K562 (cell line): Measurements from ENCODE around the gene TRIM2. TPM values are rescaled to one million over a fixed set of nuclear protein-coding genes. Genes with fewer than 3 reads are reported as not detected.
A peak's percentile ranks its signal among the peaks of the same experiment; 100 is the strongest.

ENCODE experiments used
- CHD1 ChIP-seq: fragments of 200-600 bp; sonication (generic); IDR thresholded peaks from one replicate; pipeline ENCODE4 v1.6.1; 2012; ENCODE audit warnings: mild to moderate bottlenecking, moderate library complexity, low read length, inconsistent platforms
- FOXA1 ChIP-seq: fragments of 450-650 bp; IDR thresholded peaks from 2 replicates; pipeline ENCODE4 v1.6.1; 2016; ENCODE audit warnings: mild to moderate bottlenecking, borderline replicate concordance
- HNRNPH1 ChIP-seq: fragments of 200-400 bp; formaldehyde crosslinking; optimal IDR thresholded peaks from 2 replicates; pipeline ENCODE3; 2017; ENCODE audit warnings: low read depth, mild to moderate bottlenecking, low read length, moderate library complexity
- JUND ChIP-seq, 2 experiments: IDR thresholded peaks; 2 replicates in 1 of 2; 3 replicates in 1 of 2; pipeline ENCODE4 v1.6.1; 2011; ENCODE audit warnings: borderline replicate concordance in 2 of 2, low read depth in 2 of 2, low read length in 2 of 2, improper control_type of control experiment in 1 of 2, missing biosample characterization in 1 of 2, missing genetic modification characterization in 1 of 2, missing genetic modification reagents in 1 of 2
- MEF2A ChIP-seq: IDR thresholded peaks from 2 replicates; pipeline ENCODE4 v1.6.1; 2011; ENCODE audit warnings: low read depth, mild to moderate bottlenecking, low read length, moderate library complexity; ENCODE audit not compliant: control insufficient read depth
- MYBL2 ChIP-seq, 2 experiments: fragments of 450-650 bp in 1 of 2; sonication (generic) in 1 of 2; formaldehyde crosslinking in 1 of 2; IDR thresholded peaks; 2 replicates each; pipeline versions ENCODE4 v1.6.1 to v1.8.1; 2017 to 2022; ENCODE audit warnings: borderline replicate concordance in 1 of 2, inconsistent platforms in 1 of 2, low read depth in 1 of 2, mild to moderate bottlenecking in 1 of 2, missing genetic modification reagents in 1 of 2, moderate library complexity in 1 of 2
- NCOA1 ChIP-seq: fragments of 450-650 bp; IDR thresholded peaks from 2 replicates; pipeline ENCODE4 v1.6.1; 2016; ENCODE audit warnings: low read depth
- RUNX1 ChIP-seq: sonication (generic); IDR thresholded peaks from 2 replicates; pipeline ENCODE4 v1.6.1; 2016; ENCODE audit warnings: antibody characterized with exemption, low read depth
- SAFB2 ChIP-seq: fragments of 200-400 bp; formaldehyde crosslinking; IDR thresholded peaks from 2 replicates; pipeline ENCODE4 v1.6.1; 2018; ENCODE audit warnings: borderline replicate concordance, low read length, low read depth, moderate library complexity; ENCODE audit not compliant: severe bottlenecking
- YBX1 ChIP-seq: fragments of 450-650 bp; IDR thresholded peaks from 2 replicates; pipeline ENCODE4 v1.7.1; 2016; ENCODE audit warnings: mild to moderate bottlenecking
- YY1 ChIP-seq, 3 experiments: IDR thresholded peaks; 2 replicates each; pipeline ENCODE4 v1.6.1; 2011; ENCODE audit warnings: low read length in 2 of 3, mild to moderate bottlenecking in 2 of 3, moderate library complexity in 2 of 3, borderline replicate concordance in 1 of 3, control low read depth in 1 of 3, low read depth in 1 of 3; ENCODE audit not compliant: insufficient read depth in 3 of 3, insufficient replicate concordance in 2 of 3, control insufficient read depth in 1 of 3, insufficient read length in 1 of 3; ENCODE audit errors: extremely low read depth in 1 of 3
- ZC3H8 ChIP-seq: fragments of 450-650 bp; IDR thresholded peaks from 2 replicates; pipeline ENCODE4 v1.6.1; 2017
- ZKSCAN3 ChIP-seq: fragments of 250-450 bp; sonication (Bioruptor Pico); IDR thresholded peaks from 2 replicates; pipeline ENCODE4 v1.4.0; 2020
- ZNF23 ChIP-seq: fragments of 250-450 bp; sonication (Bioruptor Pico); IDR thresholded peaks from 2 replicates; pipeline ENCODE4 v1.4.0; 2020; ENCODE audit warnings: mild to moderate bottlenecking
- ZNF316 ChIP-seq: fragments of 450-650 bp; IDR thresholded peaks from 2 replicates; pipeline ENCODE4 v1.6.1; 2016
- ZNF830 ChIP-seq: fragments of 250-450 bp; sonication (Bioruptor Pico); IDR thresholded peaks from 2 replicates; pipeline ENCODE4 v1.5.0; 2021; ENCODE audit warnings: mild to moderate bottlenecking
- polyA plus RNA-seq, 8 experiments: library from polyadenylated mRNA; depleted of rRNA in 4 of 8; stranded (reverse) in 5 of 8; unstranded in 3 of 8; fragments of >200 nt; fragmentation: Nextera tagmentation in 2 of 8; fragmentation: Illumina TruSeq in 1 of 8; extraction: Ambion mirVana in 2 of 8; extraction: Trizol in 1 of 8; gene quantifications; 2 replicates each; pipeline versions ENCODE4 v1.2.1 to v1.2.3, GENCODE V29; 2011 to 2014; ENCODE audit warnings: inconsistent platforms in 1 of 8, missing spikeins in 1 of 8
- total RNA-seq, 7 experiments: library from RNA; depleted of rRNA in 6 of 7; stranded (reverse); fragments of >200 nt in 6 of 7; fragmentation: Illumina TruSeq in 2 of 7; extraction: Trizol in 2 of 7; gene quantifications; 2 replicates each; pipeline versions ENCODE4 v1.2.1 to v1.2.3, GENCODE V29; 2011 to 2021; ENCODE audit warnings: low replicate concordance in 1 of 7
- TF ChIP-seq, protein P1 (sequence below): fragments of 450-650 bp; IDR thresholded peaks from 2 replicates; pipeline ENCODE4 v1.6.1; 2016; ENCODE audit warnings: borderline replicate concordance
- TF ChIP-seq, protein P2 (sequence below): sonication (generic); formaldehyde crosslinking; IDR thresholded peaks from 2 replicates; pipeline ENCODE4 v1.8.1; 2023; ENCODE audit warnings: mild to moderate bottlenecking, missing genetic modification reagents
- TF ChIP-seq, protein P3 (sequence below): fragments of 450-650 bp; conservative IDR thresholded peaks from 2 replicates; pipeline ENCODE4 v1.6.1; 2016; ENCODE audit warnings: missing genetic modification characterization, low read depth, mild to moderate bottlenecking, missing compliant biosample characterization, moderate library complexity

The TRIM2 gene
- total and polyA plus RNA-seq, 9 of the 15 experiments (the other 6 are each of a cell fraction or from before 2014, with no cell fraction given) = 0.01 to 0.41 (median 0.13) TPM; not detected in 1

DNA sequence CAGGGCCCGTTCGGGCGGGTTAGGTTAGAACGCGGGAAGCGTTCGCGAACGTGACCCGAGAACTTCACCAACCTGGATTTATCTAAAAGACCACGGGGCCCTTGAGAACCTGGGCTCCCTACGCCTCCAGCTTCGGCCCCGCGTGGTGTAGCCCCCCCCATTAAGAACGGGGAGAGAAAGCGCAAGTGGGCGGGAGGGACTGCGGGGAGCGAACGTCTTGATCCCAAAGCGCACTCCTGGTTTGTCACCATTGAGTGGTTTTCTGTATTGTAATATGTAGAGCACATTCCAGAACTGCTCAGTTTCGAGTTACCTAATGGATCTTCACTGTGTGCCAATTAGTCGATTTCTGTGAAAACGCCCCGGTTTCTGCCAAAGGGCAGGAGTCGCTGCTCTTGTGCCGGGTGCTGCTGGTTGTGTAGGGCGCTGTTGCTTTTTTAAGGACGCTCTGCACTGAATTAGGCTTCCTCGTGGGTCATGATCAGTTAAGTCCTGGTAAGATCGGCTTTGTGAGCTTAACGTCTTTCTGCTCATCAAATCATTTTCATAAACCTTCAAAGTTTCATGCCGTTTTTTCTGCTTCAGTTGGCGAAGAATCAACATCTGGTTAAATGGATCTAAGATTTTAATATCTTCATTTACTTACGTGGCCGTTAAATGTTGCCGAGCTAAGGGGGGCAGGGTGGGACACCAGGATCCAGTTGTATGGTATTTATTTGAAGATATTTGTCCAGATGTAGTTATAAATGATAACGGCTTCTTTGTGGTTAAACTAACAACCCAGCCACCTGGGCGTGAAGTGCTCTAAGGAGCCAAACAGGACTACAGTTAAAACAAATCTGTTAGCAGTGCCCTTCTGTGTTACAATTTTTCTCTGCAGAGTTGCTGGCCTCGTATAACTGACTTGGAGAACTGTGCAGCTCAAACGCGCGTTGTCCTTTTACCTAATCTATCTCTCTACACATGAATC is 141.1 kb downstream of the TRIM2 start (continued):
- no peak for TF ChIP-seq HNRNPH1
- TF ChIP-seq, protein P1, sequence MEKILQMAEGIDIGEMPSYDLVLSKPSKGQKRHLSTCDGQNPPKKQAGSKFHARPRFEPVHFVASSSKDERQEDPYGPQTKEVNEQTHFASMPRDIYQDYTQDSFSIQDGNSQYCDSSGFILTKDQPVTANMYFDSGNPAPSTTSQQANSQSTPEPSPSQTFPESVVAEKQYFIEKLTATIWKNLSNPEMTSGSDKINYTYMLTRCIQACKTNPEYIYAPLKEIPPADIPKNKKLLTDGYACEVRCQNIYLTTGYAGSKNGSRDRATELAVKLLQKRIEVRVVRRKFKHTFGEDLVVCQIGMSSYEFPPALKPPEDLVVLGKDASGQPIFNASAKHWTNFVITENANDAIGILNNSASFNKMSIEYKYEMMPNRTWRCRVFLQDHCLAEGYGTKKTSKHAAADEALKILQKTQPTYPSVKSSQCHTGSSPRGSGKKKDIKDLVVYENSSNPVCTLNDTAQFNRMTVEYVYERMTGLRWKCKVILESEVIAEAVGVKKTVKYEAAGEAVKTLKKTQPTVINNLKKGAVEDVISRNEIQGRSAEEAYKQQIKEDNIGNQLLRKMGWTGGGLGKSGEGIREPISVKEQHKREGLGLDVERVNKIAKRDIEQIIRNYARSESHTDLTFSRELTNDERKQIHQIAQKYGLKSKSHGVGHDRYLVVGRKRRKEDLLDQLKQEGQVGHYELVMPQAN = peak; percentile 40; the same call in 1 of the 2 replicates
- TF ChIP-seq CHD1 = no peak
- TF ChIP-seq ZNF23 (CRISPR knock-in tag) = no peak
- 0 out of 2 replicates have a peak, but pooled peaks have one; percentile 8 for TF ChIP-seq ZNF316
- TF ChIP-seq ZC3H8 = no peak
- no peak for TF ChIP-seq JUND (IDR thresholded peaks at IDR 0.05; ENCODE audit: borderline replicate concordance, low read depth, low read length)
- no peak for TF ChIP-seq JUND (tag; IDR thresholded peaks at IDR 0.05; ENCODE audit: borderline replicate concordance, low read depth, low read length)
- no peak for TF ChIP-seq ZNF830 (CRISPR knock-in tag)
- no peak for TF ChIP-seq SAFB2
- TF ChIP-seq MYBL2 (IDR thresholded peaks at IDR 0.05; ENCODE audit: low read depth) = no peak
- TF ChIP-seq MYBL2 (CRISPR knock-in tag; IDR thresholded peaks at IDR 0.05; ENCODE audit: borderline replicate concordance) = no peak
- TF ChIP-seq MEF2A = no peak
- TF ChIP-seq, protein P2, sequence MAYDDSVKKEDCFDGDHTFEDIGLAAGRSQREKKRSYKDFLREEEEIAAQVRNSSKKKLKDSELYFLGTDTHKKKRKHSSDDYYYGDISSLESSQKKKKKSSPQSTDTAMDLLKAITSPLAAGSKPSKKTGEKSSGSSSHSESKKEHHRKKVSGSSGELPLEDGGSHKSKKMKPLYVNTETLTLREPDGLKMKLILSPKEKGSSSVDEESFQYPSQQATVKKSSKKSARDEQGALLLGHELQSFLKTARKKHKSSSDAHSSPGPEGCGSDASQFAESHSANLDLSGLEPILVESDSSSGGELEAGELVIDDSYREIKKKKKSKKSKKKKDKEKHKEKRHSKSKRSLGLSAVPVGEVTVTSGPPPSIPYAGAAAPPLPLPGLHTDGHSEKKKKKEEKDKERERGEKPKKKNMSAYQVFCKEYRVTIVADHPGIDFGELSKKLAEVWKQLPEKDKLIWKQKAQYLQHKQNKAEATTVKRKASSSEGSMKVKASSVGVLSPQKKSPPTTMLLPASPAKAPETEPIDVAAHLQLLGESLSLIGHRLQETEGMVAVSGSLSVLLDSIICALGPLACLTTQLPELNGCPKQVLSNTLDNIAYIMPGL = no peak
- TF ChIP-seq, protein P3, sequence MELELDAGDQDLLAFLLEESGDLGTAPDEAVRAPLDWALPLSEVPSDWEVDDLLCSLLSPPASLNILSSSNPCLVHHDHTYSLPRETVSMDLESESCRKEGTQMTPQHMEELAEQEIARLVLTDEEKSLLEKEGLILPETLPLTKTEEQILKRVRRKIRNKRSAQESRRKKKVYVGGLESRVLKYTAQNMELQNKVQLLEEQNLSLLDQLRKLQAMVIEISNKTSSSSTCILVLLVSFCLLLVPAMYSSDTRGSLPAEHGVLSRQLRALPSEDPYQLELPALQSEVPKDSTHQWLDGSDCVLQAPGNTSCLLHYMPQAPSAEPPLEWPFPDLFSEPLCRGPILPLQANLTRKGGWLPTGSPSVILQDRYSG (tag) = no peak
- TF ChIP-seq ZKSCAN3 (CRISPR knock-in tag) = no peak
- TF ChIP-seq FOXA1 = no peak
- no peak for TF ChIP-seq YBX1
- TF ChIP-seq NCOA1 = no peak
- TF ChIP-seq RUNX1 = no peak
- TF ChIP-seq YY1 (IDR thresholded peaks at IDR 0.05; ENCODE audit: borderline replicate concordance in 1 of 3, control insufficient read depth in 1 of 3, extremely low read depth in 1 of 3, insufficient read depth in 3 of 3, insufficient read length in 1 of 3, insufficient replicate concordance in 2 of 3, low read depth in 1 of 3, low read length in 2 of 3) = no peak
